Measurements from ENCODE around the gene TLNRD1. TPM values are rescaled to one million over a fixed set of nuclear protein-coding genes. Genes with fewer than 3 reads are reported as not detected.

Gene TLNRD1
- total and polyA plus RNA-seq, 3 donors from 2014 or later: 2.6 to 14.9 (median 11.5) TPM

DNA sequence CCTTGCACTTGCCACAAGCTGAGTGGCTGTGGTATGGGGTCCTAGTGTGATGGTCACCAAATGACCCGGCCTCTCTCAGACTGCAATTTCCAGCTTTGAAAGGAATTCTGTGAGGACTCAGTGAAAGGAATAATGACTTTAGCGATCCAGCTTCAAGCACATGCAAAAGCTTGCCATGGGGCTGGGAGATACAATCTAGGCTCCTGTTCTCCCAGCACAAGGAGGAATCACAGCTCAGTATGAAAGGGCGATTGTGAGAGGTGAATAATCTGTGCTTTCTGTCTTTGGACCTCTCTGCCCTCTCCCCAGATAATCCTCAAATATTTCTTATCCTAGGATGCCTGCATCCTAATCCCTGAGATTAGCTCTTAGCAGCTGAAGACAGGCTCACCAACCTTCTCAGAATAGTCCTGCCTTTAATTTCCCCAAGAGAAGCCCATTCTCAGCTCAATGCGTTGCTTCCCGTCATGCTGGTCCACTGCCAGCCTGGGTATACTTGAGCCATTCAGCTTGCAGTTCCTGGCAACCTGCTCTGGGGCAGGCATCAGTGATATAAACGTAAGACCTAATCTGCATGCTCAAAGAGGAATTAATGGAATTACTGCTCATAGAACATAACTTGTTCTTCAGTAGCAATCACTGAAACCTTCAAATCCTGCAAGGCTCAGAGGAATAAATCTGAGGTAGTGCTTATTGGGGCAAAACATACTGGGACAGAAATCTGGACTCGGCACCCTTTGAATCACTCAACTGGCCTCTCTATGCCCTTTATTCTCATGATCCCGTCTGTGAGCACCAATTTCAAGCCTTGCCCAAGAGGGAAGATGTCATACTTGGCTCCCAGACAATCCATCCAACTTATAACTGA, 15.1 kb downstream of the TLNRD1 start:
- no peak for DNase-seq
- Histone ChIP-seq H3K4me3 (no peak overlapping the region), H3K36me3 (ENCODE audit: low read depth, missing control alignments) (no peaks in the 10 kb centered on the region), H3K9me3 (no peaks in the 10 kb centered on the region), H3K27ac (no peak overlapping the region), H3K4me1 (no peaks in the 10 kb centered on the region), H3K27me3 (no peaks in the 10 kb centered on the region)
- TF ChIP-seq, protein P1, sequence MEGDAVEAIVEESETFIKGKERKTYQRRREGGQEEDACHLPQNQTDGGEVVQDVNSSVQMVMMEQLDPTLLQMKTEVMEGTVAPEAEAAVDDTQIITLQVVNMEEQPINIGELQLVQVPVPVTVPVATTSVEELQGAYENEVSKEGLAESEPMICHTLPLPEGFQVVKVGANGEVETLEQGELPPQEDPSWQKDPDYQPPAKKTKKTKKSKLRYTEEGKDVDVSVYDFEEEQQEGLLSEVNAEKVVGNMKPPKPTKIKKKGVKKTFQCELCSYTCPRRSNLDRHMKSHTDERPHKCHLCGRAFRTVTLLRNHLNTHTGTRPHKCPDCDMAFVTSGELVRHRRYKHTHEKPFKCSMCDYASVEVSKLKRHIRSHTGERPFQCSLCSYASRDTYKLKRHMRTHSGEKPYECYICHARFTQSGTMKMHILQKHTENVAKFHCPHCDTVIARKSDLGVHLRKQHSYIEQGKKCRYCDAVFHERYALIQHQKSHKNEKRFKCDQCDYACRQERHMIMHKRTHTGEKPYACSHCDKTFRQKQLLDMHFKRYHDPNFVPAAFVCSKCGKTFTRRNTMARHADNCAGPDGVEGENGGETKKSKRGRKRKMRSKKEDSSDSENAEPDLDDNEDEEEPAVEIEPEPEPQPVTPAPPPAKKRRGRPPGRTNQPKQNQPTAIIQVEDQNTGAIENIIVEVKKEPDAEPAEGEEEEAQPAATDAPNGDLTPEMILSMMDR (IDR thresholded peaks at IDR 0.05): no peak
- no peak for TF ChIP-seq POLR2A (IDR thresholded peaks at IDR 0.05)
- intact Hi-C loops (cut with DNase I; ENCODE audit: low total_unique reads): no loop called here
- 65 to 69% methylated on average over 8 of the region's 8 CpGs for WGBS, 2 donors

DNA sequence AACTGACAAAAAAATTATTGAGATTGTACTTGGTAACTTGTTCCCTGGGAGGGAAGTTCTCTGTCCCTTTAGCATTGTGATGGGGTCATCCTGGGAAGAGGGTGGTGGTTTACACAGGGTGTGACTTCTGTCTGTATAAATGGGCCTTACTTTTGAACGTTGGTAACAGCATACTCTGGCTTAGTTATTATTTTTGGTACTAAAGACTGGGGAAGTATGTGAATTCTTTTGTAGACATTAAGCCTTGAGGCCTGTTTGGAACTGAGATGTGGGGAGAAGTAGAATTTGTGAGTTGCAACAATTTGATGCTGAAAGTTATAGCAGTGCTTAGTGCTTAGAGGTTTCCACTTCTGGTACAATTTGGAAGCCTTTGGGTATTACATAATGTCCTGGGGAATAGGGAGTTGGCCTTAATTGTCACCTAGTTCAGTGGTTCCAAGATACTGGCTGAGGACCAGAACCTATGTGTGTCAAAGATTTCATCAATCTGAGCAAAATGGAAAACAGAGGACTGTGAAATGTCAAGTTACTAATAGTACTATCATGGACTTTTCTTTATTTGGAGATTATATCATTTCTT, 15.9 kb downstream of the TLNRD1 start:
- no peaks in the 10 kb centered on the region for H3K27me3 ChIP-seq
- intact Hi-C loops (cut with DNase I; ENCODE audit: low total_unique reads): no loop called here
- TF ChIP-seq POLR2A (IDR thresholded peaks at IDR 0.05): no peak
- TF ChIP-seq, protein P1 (IDR thresholded peaks at IDR 0.05): no peak
- no peaks in the 10 kb centered on the region for H3K9me3 ChIP-seq
- no peaks in the 10 kb centered on the region for H3K36me3 ChIP-seq (ENCODE audit: low read depth, missing control alignments)
- H3K4me3 ChIP-seq: no peak overlapping the region
- H3K4me1 ChIP-seq: no peaks in the 10 kb centered on the region
- WGBS, 2 donors: 60 to 64% methylated on average over 1 of the region's 1 CpG
- no peak overlapping the region for H3K27ac ChIP-seq
- no peak for DNase-seq

DNA sequence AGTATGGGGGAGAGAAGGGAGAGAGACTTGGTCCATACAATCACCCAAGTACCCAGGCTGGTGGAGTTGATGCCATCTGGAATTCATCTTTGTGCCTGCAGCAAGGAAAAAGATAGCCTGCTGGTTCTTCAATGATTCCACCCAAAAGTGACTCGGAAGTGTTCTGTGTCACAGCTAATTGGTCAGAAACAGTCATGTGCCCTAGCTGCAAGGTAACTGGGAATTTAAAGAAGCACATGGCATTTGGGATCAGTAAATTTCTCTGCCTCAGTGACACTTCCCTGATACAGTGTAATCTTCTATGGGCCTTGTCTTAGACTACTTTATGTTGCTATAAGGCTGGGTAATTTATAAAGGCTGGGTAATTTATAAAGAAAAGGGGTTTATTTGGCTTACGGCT, 17.5 kb downstream of the TLNRD1 start:
- TF ChIP-seq, protein P1 (IDR thresholded peaks at IDR 0.05): no peak
- no peak for TF ChIP-seq POLR2A (IDR thresholded peaks at IDR 0.05)
- no peak for DNase-seq
- Histone ChIP-seq H3K36me3 (ENCODE audit: low read depth, missing control alignments) (no peaks in the 10 kb centered on the region), H3K4me3 (no peak overlapping the region), H3K27me3 (no peaks in the 10 kb centered on the region), H3K9me3 (no peaks in the 10 kb centered on the region), H3K4me1 (no peaks in the 10 kb centered on the region), H3K27ac (no peak overlapping the region)
- intact Hi-C loops (cut with DNase I; ENCODE audit: low total_unique reads): no loop called here
- WGBS, 2 donors: 91 to 97% methylated on average over 2 of the region's 2 CpGs

DNA sequence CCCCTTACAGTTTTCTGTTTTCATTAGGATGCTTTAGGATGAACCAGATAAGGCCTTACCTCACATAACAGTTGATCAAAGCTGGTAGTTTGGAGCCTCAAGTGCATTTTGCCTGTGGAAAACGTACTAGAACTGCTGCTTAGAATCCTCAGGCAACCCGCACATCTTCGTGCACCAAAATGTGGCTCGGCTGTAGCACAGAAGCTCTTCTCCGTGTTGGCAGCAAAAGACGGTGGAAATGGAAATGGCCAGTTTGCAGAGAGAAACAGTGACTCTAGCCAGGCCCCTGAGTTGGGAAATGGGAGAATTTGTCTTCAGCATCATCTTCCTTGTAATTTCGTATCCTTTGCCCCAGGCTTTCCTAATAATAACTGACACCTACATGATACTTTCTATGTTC, 20.6 kb downstream of the TLNRD1 start:
- H3K27ac ChIP-seq: no peak overlapping the region
- DNase-seq: no peak
- intact Hi-C loops (cut with DNase I; ENCODE audit: low total_unique reads): no loop called here
- no peaks in the 10 kb centered on the region for H3K27me3 ChIP-seq
- WGBS, 2 donors: 91 to 94% methylated on average over 7 of the region's 7 CpGs
- no peaks in the 10 kb centered on the region for H3K4me1 ChIP-seq
- no peak overlapping the region for H3K4me3 ChIP-seq
- no peaks in the 10 kb centered on the region for H3K36me3 ChIP-seq (ENCODE audit: low read depth, missing control alignments)
- no peaks in the 10 kb centered on the region for H3K9me3 ChIP-seq
- no peak for TF ChIP-seq POLR2A (IDR thresholded peaks at IDR 0.05)
- TF ChIP-seq, protein P1 (IDR thresholded peaks at IDR 0.05): no peak
